GM18517 (cell line): ENCODE results near the gene SDR39U1.

Source experiments
- ATAC-seq: cut with Tn5 transposase; IDR thresholded peaks from one replicate; pipeline ENCODE4 v1.9.1; 2021; ENCODE audit warnings: mild to moderate bottlenecking, moderate library complexity; ENCODE audit not compliant: unreplicated experiment

Gene SDR39U1

GRCh38 chr14:24414077-24414476, 28.5 kb downstream of the SDR39U1 start:
- ATAC-seq: no peak

GRCh38 chr14:24411443-24412389, 30.9 kb downstream of the SDR39U1 start:
- ATAC-seq: no peak

GRCh38 chr14:24409956-24410355, 32.6 kb downstream of the SDR39U1 start:
- no peak for ATAC-seq

- ATAC-seq: no peak
Observed at GRCh38 chr14:24409192-24409591, 33.4 kb downstream of the SDR39U1 start.

- no peak for ATAC-seq
Observed at GRCh38 chr14:24408764-24409163, 33.8 kb downstream of the SDR39U1 start.

DNA sequence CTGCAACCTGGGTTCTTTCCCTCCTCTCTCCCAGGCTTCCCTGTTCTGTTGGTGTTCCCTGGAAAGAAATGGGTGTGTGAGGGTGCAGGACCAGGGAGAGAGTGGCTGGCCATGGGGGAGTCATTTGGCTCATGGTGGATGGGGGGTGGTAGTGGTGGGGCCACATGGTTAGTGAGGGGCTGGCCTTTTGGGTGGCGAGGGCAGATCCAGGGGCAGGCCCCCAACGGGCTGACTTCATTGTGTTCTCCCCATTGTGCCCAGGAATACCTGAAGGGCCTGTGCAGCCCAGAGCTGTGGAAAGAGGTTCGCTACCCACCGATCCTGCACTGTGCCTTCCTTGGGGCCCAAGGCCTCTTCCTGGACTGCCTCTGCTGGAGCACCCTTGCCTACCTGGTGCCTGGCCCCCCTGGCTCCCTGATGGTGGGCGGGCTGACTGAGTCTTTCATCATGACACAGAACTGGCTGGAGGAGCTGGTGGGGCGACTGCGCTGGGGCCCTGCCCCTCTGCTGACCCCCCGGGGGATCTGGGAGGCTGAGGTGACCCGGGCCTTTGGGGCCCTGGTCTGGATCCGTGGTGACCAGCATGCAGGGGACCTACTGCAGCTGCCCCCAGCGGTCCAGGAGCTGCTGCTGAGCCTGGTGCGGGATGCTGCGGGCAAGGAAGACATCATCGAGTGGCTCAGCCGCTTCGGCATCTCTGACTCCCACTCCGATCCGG, 34.8 kb downstream of the SDR39U1 start:
- ATAC-seq: no peak

- no peak for ATAC-seq
Observed at GRCh38 chr14:24406416-24406815, 36.2 kb downstream of the SDR39U1 start.

GRCh38 chr14:24404814-24405213, 37.8 kb downstream of the SDR39U1 start:
- ATAC-seq: no peak

DNA sequence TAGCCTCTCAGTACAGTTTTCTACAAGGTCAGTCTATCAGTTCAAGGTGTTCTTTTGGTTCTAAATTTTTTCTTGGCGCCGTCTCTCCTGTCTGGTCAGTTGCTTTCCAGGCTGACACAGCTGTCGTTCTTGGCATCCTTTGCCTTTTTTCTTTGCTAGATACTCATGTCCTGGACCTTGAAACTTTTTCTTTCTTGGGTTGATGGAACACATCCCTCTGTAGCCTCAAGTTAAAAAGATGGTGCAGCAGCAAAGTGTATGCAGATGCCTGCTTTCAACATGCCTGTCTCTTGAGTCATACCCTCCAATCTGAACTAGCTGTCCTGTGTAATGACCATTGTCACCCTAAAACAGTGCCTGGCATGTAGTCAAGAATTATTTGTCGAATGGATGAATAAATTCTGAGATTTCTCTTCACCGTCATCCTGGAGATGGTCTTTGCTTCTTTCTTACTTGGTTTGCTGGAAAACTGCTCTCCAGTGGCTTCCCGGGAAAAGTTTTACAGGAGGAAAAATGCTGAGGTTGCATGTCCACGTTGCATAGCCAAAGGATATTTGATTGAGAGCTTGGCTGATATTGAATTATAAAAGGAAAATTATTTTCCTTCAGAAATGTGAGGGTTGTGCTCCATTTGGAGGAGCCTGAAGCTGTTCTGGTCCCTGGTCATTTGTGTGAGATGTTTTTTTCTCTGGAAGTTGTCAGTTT, 39.1 kb downstream of the SDR39U1 start:
- no peak for ATAC-seq

GRCh38 chr14:24401810-24402702, 40.5 kb downstream of the SDR39U1 start:
- no peak for ATAC-seq

DNA sequence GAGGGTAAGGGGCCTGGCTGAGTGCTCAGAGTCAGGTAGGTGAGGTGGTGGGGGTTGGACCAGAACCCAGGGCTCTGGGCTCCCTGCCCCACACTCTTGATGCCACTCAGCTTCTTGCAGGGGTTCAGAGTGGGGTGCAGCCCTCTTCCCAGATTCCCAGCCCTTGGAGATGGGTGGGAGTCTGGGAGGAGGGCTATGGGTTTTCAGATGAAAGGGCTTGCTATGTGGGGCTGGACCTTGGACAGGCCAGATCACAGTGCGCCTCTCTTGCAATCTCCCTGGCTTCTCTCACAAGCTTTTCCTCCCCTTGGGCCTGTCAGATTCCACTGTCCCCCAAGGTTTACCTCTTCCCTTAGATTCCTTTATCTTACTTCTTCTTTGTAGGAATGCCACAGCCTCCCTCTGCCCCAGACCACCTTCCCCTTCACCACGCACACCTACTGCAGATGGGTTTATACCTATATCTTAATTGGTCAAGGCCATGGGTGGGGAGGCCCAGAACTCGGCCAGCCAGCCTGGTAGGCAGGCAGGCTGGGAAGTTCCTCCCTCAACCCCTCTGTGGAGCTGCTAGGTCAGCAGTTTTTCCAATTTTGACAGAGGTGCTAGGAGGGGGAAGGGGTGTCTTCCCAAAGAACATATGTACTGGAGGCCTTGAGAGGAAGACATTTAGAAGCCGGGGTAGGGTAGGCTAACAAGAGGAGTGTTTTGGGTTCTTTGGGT, 42.4 kb downstream of the SDR39U1 start:
- ATAC-seq: no peak

DNA sequence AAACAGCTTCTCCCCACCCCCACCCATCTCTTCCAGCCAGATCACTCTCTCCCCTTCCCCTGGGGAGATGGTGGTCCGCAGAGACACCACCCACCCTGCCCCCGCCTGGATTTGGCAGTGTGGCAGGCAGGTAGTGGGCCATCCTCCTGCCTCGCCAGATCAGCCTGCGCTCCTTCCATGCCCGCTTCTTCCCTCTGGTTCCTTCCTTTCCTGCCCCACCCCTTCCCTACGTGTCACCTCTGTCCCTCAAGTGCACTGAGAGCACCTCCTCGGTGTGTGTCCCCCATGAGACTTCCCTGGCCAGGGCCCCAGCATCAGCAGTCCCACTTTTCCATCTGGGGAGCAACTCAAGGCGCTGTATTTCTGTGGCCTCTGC, 43.1 kb downstream of the SDR39U1 start:
- ATAC-seq: no peak

DNA sequence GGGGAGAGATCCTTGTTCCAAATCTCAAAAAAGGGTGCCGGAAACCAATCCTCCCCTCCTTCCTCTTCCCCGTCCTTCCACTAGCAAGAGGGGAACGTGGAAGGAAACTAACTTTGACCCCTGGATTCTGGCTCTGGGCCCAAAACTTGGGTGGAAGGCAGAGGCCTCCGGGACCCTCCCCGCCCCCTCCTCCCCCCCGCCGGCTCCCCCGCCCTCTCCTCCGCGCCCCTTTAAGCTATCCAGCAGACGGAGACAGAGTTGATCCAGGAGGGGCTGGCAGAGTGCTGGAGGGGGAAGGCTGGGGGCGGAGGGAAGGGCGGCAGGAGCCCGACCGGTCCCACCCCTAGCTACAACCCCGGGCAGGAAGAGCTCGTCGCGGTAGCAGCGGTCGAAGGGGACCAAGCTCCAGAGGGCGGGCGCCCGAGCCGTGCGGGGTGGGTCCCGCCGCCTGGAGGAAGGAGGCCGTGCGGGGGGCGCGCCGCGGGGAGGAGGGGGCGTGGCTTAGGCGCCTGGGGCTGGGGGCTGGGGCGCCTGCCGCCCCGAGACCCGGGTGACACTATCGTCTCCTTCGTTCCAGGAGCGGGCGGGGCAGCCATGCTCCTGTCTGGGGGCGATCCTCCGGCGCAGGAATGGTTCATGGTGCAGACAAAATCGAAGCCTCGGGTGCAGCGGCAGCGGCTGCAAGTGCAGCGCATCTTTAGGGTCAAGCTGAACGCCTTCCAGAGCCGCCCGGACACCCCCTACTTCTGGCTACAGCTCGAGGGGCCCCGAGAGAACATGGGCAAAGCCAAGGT, 43.7 kb downstream of the SDR39U1 start, which contains the start of gene NYNRIN:
TSS of gene NYNRIN (plus strand) at position 351 of the 794 bp plus-strand sequence. CDS start at position 595, 244 bp downstream.
- no peak for ATAC-seq

- ATAC-seq: no peak
Observed at GRCh38 chr14:24398293-24398652, 44.3 kb downstream of the SDR39U1 start.

DNA sequence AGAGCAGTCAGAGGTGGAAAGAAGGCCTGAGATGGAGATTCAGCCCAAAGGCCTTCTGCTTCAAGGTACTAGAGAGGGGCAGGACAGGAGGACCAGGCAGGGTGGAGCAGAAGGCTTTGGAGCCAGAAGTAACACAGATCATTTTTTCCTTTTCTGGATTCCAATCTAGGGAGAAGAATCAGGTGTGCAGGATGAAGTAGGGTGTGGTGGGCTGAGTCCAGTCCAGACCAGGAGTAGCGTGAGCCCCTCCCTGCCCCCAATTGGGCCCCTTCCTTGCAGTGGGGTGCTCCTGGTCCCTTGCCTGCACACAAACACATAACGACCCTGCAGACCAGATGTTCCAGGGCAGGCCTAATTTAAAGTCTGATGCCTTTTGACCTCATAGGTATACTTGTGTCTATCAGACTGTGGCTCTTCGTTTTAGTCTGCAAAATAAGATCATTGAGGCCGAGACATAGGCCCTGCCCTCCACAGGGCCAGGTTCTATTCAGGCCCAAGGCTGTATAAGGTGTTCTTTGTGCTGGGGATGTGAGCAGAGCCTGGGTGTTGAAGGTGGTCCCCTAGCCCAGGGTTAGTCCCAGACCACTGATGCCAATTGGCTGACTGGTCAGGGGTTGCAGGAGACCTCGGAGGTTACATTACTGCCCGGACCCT, 44.8 kb downstream of the SDR39U1 start:
- ATAC-seq: no peak

DNA sequence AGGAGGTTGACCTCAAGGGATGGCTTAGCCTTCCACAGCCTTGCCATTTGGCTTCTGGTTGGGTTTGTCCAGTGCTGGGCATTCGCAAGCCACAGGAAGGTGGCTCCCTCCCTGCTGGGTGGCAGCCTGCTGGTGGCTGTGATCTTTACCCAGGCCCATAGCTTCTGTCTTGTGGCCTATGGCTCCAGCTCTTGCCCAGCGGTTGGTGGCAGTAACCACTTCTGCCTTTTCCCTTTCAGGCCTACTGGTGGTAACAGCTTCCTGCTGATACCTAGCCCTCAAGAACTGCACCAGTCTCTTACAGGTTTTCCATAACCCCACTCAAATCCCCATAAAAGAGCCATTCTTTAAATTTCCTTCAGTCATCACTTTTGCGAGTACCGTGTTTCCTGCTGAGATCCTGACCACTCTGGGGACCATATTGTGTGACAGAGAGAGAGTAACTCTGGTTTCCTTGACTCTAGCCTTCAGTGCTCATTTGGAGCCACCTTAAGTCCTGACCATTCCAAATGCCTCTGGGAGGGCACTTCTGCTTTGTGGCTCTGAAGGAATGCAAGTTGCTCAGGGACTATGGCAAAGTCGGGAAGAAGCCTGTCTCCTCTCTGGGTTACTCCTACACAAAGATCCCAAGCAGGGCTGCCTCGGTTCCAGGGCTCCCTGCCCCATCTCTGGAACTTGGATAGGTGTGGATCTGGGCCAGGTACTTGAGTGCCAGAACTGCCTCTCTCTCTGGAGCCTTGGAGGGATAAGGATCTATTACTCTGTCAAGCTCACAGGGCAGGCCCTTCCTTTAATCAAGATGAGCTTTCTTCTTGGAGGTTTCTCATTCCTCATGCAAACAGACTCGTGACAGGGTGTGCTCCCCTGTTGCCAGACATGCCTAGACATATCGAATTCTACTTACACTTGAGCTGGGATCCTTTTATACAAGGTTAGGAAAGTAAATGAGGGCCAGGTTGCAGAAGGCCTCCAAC, 46.7 kb downstream of the SDR39U1 start:
- ATAC-seq: no peak

GRCh38 chr14:24394275-24394674, 48.3 kb downstream of the SDR39U1 start:
- no peak for ATAC-seq
